Stimulated activated CD4-positive, alpha-beta T cell treated with anti-CD3 and anti-CD28 coated beads, TNF-alpha, amount 100 ng/mL, for 48 hours (primary cell): ENCODE measurements around the gene CCDC70.
"Not testable (repeated sequence)": the region's sequence is repeated elsewhere in the genome, so short reads cannot be mapped to it uniquely, and the experiment has no call there.

Experiments
- DNase-seq, 3 donors: peaks; one replicate each; pipeline ENCODE4 v3.0.0-alpha.2; 2020; ENCODE audit warnings: low read depth in 3 of 3

CCDC70 gene

DNA sequence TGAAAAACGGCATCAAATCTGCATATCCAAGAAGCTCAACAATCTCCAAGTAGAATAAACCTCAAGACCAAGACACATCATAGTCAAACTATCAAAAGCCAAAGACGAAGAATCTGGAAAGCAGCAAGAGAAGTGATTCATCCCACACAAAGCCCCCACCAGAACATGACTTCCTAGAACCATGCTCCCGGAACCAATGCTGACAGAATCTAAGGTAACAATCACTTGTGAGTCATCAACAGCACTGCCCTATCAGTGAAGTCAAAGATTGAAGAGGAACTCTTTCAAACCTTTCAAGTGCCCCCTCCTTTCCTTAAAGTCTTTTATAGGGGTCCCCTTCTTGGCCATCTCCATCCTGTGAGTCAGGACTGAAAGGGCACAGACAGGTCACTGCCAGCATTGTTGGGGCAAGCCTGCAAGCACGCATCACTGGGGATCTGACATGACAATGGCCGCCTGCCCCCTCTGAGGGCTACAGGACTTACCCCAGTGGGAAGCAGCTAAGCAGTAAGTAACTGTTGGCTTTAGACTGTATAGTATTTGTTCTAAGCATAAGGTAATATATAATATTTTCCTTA is at the start of gene CCDC70:
Gene CCDC70 (plus strand): TSS at position 247 of the 578 bp plus-strand sequence. CDS start 3,443 bp downstream, outside the sequence.
- DNase-seq, result peak in 1 of 3 donors; percentile 16

DNA sequence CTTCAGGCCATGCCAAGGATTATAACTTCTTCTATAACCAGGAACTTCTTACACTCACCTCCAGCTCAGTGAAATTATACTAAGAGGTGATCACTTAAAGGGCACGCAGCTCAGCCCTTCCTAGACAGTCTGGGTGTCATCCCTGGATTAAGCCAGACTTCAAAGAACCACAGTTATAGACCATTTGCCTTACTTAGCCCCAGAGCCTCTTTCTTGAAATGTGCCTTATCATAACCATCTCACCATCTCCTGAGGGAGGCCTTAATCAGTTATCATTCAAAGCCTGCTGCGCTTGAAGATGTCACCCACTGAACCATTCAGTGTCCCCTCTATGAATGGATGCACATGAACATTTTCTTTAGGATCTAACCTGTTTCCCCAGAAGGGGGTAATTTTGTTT is 47.7 kb upstream of the CCDC70 start:
- no peak for DNase-seq

DNA sequence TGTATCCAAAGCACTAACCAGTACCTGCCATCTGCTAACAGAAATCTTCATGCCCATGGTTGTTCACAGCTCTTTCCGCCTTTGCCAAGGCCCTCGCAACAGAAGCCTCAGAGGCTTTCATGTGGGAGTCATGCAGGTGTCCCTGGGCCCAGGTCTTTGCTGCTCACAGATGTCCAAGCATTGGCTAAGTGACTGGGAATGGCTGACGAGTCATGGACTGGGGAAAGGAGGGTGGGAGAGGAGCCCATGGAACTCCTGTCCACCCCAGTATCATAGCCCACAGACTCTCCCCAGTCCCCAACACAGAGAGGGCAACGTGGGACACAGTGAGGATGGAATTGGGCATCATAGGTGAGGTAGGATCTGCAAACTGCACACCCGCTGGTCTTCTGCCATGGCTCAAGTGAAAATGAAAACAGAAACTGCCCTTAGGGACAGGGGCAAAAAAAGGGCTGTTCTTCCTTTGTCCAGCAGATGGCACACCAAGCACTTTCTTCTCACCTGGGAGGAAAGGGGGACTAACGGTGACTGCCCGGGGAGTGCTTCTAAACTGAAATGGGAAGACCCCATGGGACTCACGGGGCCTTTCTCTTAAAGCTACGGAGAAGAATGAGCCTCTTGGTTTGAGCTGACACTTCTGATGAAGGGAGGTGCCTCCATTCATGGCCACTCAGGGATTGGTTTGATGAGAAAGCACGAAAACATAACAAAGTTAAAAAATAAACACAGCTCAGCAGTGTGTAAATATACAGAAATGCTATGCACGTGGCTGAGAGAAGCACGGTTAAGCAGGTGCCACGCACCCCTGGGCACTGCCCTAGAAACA is 46.7 kb upstream of the CCDC70 start:
- DNase-seq, result peak in 1 of 3 donors; percentile 58

DNA sequence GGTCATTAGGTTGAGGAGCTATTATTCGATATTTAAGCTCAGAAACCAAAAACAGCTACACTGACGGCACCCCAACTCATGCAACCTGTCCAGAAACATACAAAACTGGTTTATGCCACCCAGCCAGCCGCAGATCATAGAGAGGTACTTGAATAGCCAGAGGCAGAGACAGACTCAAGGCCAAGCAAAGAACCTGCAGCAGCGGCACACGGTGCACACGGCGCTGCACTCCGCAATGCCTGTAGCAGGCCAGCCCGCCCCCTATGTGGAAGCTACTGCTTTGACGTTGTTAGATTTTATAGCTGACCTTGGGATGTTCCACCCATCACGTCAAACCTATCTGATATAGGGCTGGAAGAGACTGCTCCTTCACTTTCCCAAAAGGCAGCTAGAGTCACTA is 45.9 kb upstream of the CCDC70 start:
- no peak for DNase-seq

DNA sequence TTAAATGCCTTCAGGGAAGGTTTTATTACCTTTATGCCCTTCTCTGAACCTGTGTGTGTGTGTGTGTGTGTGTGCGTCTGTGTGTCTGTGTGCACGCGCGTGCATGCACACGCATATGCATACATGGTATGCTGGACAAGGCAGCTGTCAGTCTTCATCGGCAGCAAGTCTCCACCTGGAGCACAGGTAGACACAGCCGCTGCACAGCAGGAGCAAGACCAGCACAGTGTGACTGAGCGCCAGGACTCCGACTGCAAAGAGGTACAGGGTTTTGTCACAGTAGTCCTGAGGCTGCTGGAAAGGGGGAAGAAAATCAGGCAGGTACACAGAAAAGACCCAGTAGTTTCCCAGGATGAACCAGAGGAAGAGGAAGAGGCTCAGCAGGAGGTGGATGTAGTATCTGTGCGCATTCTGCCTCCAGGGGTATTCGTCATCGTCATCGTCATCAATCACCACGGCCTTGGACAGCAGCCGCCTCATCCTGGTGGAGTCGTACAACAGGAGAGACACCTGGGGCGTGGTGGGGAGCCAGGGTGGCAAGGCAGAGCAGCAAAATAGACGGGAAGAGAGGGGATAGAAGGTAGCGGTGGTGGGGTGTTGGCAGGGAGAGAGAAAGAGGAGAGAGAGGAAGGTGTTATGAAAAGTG is 45.0 kb upstream of the CCDC70 start:
- DNase-seq, result no peak

DNA sequence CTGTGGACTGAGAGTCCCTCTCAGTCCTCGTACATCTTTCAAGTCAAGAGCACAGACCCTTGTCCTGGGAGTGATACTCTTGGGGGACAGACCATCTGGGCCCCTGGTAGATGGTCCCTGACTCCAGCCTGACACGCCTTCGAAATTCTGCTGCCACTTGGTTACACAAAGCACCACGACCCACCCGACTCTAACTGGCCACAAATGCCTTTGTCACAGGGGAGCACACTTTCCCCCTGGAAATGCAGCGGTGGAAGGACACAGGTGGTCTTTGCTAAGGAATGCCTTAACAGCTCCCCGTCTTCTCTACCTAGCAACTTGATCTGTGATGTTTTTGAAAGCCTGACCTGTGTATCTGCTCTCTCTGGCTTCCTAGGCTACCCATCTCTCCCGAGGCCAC is 44.1 kb upstream of the CCDC70 start:
- no peak for DNase-seq

DNA sequence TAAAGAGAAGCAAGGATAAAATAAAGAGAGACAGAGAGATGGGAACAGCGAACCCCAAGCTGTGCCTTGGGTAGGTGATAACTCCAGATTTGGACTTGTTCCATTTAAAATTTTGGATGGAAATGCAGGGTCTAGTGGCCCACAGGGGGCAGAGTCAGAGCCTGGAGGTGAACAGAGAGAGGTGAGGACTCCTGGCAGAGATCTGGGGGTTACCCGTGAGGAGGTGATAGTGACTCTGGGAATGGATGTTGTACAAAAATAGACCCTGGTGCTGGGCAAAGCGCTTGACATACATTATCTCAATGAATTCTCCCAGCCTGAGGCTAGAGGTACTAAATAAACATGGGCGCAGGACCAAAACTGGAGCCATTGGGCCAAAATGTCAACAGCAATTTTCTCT is 43.5 kb upstream of the CCDC70 start:
- DNase-seq, result no peak

DNA sequence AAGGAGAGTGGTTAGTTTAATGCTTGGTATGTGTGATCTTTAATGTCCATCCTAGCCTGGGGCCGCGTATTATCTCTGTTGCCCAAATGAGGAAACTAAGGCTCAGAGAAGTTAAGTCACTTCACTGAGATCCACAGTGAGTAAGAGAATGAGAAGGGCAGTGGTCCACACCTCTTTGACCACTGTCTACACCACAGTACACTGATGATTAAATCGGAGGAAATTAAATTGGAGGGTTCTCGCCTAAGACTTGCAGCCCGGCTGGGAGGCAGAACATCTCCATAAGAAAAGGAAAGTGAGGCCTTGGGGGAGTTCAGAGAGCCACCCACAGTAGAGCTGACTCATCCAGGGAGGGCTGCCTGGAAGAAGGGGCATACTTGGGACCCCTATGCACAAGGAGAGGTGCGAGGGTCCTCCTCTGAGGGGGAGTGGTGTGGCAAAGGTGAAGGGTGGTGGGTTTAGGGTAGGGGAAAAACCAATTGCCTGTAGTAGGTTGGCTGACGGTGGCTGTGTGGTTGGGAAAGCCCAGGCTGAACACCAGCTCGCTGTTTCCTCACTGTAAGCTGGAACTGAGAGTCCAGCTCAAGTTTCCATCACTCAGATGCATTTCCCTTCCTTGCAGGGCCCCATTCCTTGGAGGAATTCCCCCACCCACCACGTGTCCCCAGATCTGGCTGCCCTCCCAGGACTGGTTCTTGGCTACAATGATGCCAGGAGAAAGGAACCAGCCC is 42.8 kb upstream of the CCDC70 start:
- no peak for DNase-seq

DNA sequence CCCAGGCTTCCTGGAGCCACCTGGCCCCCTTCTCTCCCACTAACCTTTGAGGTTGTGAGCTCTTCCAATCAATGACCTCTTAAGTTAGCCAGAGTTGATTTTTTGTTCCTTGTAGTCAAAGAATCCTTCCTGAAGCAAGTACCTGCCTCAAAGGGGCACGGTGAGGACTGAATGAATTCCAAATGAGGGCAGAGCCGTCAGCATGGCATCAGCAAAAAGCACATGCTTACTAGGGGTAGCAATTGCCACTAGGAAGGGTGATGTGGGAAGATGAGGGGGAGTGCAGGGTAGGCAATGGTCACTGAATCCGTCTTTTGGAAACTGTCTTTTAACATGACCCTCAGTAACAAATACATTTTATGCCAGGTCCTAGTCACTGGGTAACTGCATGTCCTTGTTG is 42.2 kb upstream of the CCDC70 start:
- no peak for DNase-seq

DNA sequence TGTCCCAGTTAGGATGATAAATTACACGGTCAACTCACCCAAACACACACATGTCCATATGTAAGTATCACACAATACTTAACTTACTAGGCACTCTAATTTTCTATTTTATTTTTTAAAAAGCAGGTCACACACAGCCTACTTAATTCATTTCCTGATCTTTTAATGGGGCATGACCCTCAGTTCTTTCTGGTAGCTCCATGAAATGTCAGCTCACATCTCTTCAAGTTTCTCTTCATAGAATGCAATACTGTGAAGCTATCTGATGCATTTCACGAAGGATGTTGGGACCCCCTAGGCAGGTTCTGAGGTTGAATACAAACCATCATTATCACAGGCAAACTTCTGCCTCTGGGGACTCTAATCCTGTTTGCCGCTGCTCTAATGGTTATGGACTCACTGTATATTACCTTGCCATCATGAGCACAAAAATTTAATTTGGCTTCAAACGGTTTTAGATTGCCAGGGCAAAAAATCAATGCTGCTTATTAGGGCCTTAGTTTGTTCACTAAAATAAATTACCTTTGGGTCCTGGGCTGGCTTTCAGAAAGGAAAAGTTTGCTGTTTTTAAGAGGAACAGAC is 41.7 kb upstream of the CCDC70 start:
- no peak for DNase-seq

DNA sequence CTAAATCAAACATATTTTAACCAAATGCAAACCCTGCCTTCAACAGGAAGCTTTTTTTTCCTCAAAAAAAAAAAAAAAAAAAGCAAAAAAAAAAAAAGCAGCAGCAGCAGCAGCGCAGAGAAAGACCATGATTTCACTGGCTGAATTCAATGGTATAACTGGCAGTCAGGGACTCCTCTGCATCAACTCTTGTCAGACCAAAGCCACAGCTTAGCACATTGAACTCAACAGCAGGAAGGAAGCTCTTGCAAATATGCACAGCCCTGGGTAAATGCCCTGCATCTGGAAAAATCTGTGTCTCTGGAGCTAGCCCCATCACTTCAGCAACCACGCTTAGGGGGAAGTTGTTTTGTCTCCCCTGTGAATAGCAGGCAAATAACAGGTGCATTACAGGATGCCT is 40.2 kb upstream of the CCDC70 start:
- DNase-seq, result no peak

DNA sequence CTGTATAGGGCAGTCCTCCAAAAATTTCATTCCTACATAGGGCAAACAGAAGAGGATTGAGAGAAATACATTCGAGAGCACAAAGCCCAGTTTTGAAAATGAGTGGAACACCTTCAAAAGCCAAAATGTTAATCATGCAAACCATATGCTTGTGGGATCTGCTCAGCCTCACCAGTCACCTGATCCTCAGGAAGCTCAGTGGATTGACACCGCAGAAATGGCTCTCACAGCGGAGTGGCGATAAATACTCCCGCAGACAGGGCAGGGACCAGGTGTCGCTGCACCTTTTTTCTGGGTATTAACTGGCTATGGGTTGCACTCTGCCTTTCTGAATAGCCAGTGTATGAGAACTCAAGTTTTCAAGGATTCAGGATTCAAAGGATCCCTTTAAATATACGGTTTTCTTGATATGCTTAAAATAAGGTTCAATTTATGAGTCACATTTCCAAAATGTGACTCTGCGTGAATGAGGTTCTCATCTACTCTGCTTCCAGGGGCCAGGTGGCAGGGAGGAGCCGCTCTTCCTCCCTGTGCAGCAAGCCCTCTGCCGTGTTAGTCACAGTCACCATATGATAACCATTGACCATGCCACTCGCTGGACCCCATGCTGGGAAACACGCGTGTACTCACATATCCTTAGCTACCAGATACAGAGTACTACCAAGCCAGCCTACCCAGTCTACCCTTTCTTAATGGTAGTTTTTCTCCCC is 39.5 kb upstream of the CCDC70 start:
- DNase-seq, result no peak

DNA sequence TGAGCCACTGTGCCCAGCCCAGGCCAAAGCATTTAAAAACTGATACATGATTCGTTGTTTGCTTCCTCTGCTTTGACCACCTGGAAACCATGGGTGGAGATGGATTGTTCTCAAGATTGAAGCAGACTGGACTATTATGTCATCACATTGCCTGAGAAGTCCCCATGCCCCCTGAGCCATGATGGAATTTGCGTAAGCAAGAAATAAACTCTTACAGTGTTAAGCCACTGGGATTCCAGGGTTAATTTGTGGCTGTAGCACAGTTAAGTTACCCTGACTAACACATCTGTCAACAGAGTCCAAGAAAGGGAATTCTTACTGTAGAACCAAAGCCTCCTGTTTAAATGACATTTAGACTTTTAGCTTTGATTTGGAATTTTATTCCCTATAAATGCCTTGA is 38.4 kb upstream of the CCDC70 start:
- DNase-seq, result no peak

DNA sequence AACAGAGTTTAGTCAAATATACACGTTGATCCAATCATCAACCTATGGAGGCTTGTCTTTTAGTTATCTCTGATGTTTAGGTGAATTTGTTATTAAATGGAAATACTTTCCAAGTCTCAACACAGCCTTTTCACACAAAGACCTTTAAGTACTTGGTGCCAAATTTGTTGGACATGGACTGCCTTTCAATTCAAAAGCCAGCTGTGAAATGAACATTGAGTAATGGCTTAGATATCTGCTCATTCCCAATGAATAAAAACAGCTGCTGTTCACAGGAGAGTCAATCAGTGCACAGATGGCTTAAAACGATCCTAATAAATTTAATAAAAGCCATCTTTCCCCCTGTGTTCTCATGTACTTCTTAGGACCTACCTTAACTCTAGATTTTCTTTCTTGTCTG is 37.9 kb upstream of the CCDC70 start:
- DNase-seq, result no peak

DNA sequence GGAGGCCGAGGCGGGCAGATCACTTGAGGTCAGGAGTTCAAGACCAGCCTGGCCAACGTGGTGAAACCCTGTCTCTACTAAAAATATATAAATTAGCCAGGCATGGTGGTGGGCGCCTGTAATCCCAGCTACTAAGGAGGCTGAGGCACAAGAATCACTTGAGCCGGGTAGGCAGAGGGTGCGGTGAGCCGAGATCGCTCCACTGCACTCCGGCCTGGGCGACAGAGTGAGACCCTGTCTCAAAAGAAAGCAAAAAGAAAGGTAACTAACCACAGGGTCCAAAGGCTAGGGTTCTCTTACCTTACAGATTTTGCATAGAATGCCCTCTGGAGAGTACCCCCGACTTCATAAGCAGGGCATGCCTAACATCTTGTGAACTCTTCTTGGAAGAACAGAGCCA is 37.1 kb upstream of the CCDC70 start:
- not testable (repeated sequence) for DNase-seq

DNA sequence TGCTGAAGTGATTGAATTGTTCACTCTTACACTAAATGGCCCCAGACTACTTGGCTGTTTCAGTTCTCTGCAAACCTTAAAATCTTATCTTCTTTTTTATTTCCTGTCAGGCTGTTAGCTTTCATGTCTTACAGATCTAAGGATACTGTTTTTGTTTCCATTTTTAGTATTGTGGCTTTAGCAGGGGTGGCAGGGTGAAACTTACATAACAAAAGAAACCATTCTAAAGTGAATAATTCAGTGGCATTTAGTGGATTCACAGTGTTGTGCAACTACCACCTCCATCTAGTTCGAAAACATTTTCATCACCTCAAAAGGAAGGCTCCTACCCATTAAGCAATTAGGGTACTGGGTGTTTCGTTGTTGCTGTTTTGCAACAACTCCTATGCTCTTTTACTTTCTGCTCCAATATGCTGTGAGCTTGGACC is 36.6 kb upstream of the CCDC70 start:
- no peak for DNase-seq

DNA sequence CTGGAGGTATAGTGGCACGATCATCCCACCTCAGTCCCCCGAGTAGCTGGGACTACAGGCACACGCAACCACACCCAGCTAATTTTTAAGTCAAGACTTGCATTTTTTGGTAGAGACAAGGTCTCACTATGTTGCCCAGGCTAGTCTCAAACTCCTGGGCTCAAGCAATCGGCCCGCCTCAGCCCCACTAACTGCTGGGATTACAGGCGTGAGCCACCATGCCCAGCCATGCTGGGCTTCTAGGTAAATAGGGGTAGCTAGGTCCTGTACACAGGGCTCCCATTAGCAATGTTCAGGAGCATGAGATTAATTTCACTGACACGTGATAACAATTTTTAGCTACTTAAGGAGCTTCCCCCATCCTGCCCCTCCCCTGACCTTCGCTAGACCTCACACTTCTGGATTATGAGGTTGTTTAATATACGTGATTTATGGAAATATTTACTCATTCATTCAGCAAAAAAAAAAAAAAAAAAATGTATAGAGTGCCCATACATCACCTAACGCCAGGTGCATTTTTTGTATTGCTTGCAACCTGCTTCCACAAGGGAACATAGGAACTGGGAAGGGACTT is 36.0 kb upstream of the CCDC70 start:
- no peak for DNase-seq

DNA sequence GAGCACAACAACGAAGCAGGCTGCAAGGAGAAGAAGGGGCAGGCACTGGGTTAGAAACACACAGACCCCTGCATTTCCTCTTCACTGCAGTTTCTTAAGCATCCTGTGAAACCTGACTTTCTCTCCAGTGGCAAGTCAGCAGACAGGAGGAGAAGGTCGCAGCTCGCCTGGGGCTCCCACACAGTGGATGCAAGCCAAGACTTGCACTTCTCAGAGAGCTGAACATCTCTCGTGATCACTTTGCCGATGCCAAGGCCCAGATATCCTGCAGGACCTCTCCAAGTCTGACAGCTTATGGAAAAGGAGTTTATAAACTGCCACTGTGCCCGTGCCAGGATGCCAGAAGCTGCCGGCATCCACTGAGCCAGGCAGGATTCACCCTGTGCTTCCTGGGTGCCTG is 35.2 kb upstream of the CCDC70 start:
- DNase-seq, result no peak

DNA sequence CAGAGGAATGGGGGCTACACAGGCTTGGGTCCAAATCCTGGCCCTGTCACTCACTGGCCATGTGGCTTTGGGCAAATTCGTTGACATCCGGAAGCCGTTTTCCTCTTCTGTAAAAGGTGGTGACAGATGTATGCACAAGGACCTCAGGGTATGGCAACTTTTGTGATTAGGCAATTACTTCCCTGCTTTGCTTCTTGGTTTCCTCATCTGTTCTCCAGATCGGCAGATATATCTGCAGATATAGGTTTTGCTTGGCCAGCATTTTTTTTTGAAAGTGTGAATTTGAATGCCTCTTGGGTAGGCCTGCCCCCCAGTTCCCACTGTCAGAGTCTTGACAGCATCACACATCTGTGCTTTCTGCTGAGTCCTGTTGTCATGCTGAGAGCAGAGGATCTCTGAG is 34.5 kb upstream of the CCDC70 start:
- no peak for DNase-seq

DNA sequence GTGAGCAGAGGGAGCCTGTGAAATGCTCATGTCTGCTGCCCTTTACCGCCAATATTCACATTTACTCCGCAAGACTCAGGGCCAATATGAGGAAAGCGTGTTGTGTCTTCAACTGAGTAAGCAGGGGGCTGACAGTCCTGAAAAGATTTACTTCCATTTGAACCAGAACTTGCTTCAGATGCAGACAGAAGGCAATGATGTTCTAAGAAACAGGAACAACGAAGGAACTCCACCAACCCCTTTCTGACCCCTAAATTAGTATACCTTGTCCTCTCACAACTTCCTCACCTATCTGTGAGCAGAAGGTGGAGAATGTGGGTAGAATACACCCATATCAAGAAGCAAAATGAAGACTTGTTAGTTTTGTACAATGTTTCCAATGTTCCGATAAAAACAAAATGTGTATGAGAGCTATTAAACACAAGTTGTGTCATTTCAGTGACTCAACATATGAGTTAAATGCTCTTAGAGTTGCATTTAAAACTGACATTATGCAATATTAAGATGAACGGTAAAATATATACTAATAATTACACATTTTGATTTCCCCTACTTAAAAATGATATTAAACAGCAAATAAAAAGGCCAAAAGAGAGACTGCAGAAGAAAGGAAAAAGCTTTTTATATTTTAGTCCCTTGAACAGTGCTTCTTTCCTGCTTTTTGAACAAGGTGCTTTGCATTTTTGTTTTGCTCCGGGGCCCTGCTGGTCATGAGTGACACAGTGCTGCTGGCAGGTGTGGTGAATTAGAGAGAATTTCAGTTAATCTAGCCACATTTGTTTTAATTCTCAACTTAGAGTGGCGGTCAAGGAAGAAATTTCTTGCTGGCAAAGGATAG is 32.8 kb upstream of the CCDC70 start:
- DNase-seq, result no peak
